Prostate gland (tissue), 2 donors: ENCODE results near the gene UBP1.
"Not testable (repeated sequence)": the region's sequence is repeated elsewhere in the genome, so short reads cannot be mapped to it uniquely, and the experiment has no call there.

ENCODE experiments used
- POLR2A ChIP-seq: fragments of 450-650 bp; IDR thresholded peaks from one replicate; pipeline ENCODE4 v1.6.1; 2016; ENCODE audit warnings: antibody characterized with exemption, mild to moderate bottlenecking
- POLR2AphosphoS5 ChIP-seq: sonication (generic); formaldehyde crosslinking; IDR thresholded peaks from one replicate; pipeline ENCODE4 v1.6.1; 2017; ENCODE audit warnings: antibody characterized with exemption
- TF ChIP-seq, protein P1 (sequence below), 4 experiments: fragments of 200-600 bp in 2 of 4; fragments of 450-650 bp in 2 of 4; sonication (generic) in 2 of 4; IDR thresholded peaks; 1 replicate in 3 of 4; 2 replicates in 1 of 4; pipeline ENCODE4 v1.5.1; 2016 to 2019; ENCODE audit warnings: antibody characterized with exemption in 4 of 4, mild to moderate bottlenecking in 2 of 4, moderate library complexity in 2 of 4

DNA sequence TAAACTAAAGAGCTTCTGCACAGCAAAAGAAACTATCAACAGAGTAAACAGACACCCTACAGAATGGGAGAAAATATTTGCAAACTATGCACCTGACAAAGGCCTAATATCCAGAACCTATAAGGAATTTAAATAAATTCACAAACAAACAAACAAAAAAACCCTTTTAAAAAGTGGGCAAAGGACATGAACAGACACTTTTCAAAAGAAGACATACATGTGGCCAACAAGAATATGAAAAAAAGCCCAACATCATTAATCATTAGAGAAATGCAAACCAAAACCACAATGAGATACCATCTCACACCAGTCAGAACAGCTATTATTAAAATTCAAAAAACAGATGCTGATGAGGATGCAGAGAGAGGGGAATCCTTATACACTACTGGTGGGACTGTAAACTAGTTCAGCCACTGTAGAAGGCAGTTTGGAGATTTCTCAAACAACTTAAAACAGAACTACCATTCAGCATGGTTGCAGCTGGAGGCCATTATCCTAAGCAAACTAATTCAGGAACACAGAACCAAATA is 101.2 kb downstream of the UBP1 start:
- TF ChIP-seq, protein P1, sequence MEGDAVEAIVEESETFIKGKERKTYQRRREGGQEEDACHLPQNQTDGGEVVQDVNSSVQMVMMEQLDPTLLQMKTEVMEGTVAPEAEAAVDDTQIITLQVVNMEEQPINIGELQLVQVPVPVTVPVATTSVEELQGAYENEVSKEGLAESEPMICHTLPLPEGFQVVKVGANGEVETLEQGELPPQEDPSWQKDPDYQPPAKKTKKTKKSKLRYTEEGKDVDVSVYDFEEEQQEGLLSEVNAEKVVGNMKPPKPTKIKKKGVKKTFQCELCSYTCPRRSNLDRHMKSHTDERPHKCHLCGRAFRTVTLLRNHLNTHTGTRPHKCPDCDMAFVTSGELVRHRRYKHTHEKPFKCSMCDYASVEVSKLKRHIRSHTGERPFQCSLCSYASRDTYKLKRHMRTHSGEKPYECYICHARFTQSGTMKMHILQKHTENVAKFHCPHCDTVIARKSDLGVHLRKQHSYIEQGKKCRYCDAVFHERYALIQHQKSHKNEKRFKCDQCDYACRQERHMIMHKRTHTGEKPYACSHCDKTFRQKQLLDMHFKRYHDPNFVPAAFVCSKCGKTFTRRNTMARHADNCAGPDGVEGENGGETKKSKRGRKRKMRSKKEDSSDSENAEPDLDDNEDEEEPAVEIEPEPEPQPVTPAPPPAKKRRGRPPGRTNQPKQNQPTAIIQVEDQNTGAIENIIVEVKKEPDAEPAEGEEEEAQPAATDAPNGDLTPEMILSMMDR (IDR thresholded peaks at IDR 0.05), result not testable (repeated sequence)
- TF ChIP-seq POLR2AphosphoS5, POLR2A: not testable (repeated sequence)
